ENCODE measurements around the gene MYOZ3. TPM values are rescaled to one million over a fixed set of nuclear protein-coding genes. Genes with fewer than 3 reads are reported as not detected.

Gene MYOZ3
- total RNA-seq, 1 donor from 2014 or later = 12.0 TPM

GRCh38 chr5:150689120-150689519 lies 28.1 kb downstream of the MYOZ3 start:
- peaks cover 31% of the 10 kb centered on the region for H3K36me3 Mint-ChIP-seq (ENCODE audit: low read depth, unreplicated experiment)
- no peak overlapping the region for H3K4me3 Mint-ChIP-seq (ENCODE audit: unreplicated experiment)
- no peaks in the 10 kb centered on the region for H3K9me3 Mint-ChIP-seq (ENCODE audit: unreplicated experiment)
- H3K4me1 Mint-ChIP-seq (ENCODE audit: unreplicated experiment) = no peaks in the 10 kb centered on the region
- no peak for DNase-seq (ENCODE audit: low spot score)
- H3K27ac Mint-ChIP-seq (ENCODE audit: unreplicated experiment) = no peak overlapping the region
- no peak for TF ChIP-seq CTCF (IDR thresholded peaks at IDR 0.05; ENCODE audit: unreplicated experiment)
- H3K27me3 Mint-ChIP-seq (ENCODE audit: unreplicated experiment) = no peaks in the 10 kb centered on the region

GRCh38 chr5:150690760-150691159 lies 29.7 kb downstream of the MYOZ3 start:
- no peak for DNase-seq (ENCODE audit: low spot score)
- Mint-ChIP-seq H3K27me3 (ENCODE audit: unreplicated experiment) (no peaks in the 10 kb centered on the region), H3K4me1 (ENCODE audit: unreplicated experiment) (no peaks in the 10 kb centered on the region), H3K9me3 (ENCODE audit: unreplicated experiment) (no peaks in the 10 kb centered on the region), H3K27ac (ENCODE audit: unreplicated experiment) (no peak overlapping the region), H3K36me3 (ENCODE audit: low read depth, unreplicated experiment) (peaks cover 44% of the 10 kb centered on the region), H3K4me3 (ENCODE audit: unreplicated experiment) (no peak overlapping the region)
- TF ChIP-seq CTCF (IDR thresholded peaks at IDR 0.05; ENCODE audit: unreplicated experiment) = no peak

- Mint-ChIP-seq H3K4me1 (ENCODE audit: unreplicated experiment) (no peaks in the 10 kb centered on the region), H3K9me3 (ENCODE audit: unreplicated experiment) (no peaks in the 10 kb centered on the region), H3K36me3 (ENCODE audit: low read depth, unreplicated experiment) (peaks cover 49% of the 10 kb centered on the region), H3K27me3 (ENCODE audit: unreplicated experiment) (no peaks in the 10 kb centered on the region), H3K4me3 (ENCODE audit: unreplicated experiment) (no peak overlapping the region), H3K27ac (ENCODE audit: unreplicated experiment) (no peak overlapping the region)
- no peak for DNase-seq (ENCODE audit: low spot score)
- TF ChIP-seq CTCF (IDR thresholded peaks at IDR 0.05; ENCODE audit: unreplicated experiment) = no peak
Observed at GRCh38 chr5:150692276-150692675, 31.2 kb downstream of the MYOZ3 start.

- no peak overlapping the region for H3K27ac Mint-ChIP-seq (ENCODE audit: unreplicated experiment)
- no peak for DNase-seq (ENCODE audit: low spot score)
- peaks cover 60% of the 10 kb centered on the region for H3K36me3 Mint-ChIP-seq (ENCODE audit: low read depth, unreplicated experiment)
- no peaks in the 10 kb centered on the region for H3K27me3 Mint-ChIP-seq (ENCODE audit: unreplicated experiment)
- TF ChIP-seq CTCF (IDR thresholded peaks at IDR 0.05; ENCODE audit: unreplicated experiment) = no peak
- H3K4me1 Mint-ChIP-seq (ENCODE audit: unreplicated experiment) = no peaks in the 10 kb centered on the region
- H3K4me3 Mint-ChIP-seq (ENCODE audit: unreplicated experiment) = no peak overlapping the region
- H3K9me3 Mint-ChIP-seq (ENCODE audit: unreplicated experiment) = no peaks in the 10 kb centered on the region
Observed at GRCh38 chr5:150694612-150695011, 33.6 kb downstream of the MYOZ3 start.

GRCh38 chr5:150700246-150700593 lies 39.2 kb downstream of the MYOZ3 start:
- no peak for TF ChIP-seq CTCF (IDR thresholded peaks at IDR 0.05; ENCODE audit: unreplicated experiment)
- Mint-ChIP-seq H3K4me1 (ENCODE audit: unreplicated experiment) (no peaks in the 10 kb centered on the region), H3K27me3 (ENCODE audit: unreplicated experiment) (no peaks in the 10 kb centered on the region), H3K9me3 (ENCODE audit: unreplicated experiment) (no peaks in the 10 kb centered on the region), H3K27ac (ENCODE audit: unreplicated experiment) (no peak overlapping the region), H3K36me3 (ENCODE audit: low read depth, unreplicated experiment) (peaks cover 21% of the 10 kb centered on the region), H3K4me3 (ENCODE audit: unreplicated experiment) (no peak overlapping the region)
- no peak for DNase-seq (ENCODE audit: low spot score)
